ENCODE measurements around the gene BHLHA15. TPM values are rescaled to one million over a fixed set of nuclear protein-coding genes. Genes with fewer than 3 reads are reported as not detected.

The BHLHA15 gene
- polyA plus RNA-seq, 1 of the 3 experiments (the other 2 are of a cell fraction) = 0.10 TPM

DNA sequence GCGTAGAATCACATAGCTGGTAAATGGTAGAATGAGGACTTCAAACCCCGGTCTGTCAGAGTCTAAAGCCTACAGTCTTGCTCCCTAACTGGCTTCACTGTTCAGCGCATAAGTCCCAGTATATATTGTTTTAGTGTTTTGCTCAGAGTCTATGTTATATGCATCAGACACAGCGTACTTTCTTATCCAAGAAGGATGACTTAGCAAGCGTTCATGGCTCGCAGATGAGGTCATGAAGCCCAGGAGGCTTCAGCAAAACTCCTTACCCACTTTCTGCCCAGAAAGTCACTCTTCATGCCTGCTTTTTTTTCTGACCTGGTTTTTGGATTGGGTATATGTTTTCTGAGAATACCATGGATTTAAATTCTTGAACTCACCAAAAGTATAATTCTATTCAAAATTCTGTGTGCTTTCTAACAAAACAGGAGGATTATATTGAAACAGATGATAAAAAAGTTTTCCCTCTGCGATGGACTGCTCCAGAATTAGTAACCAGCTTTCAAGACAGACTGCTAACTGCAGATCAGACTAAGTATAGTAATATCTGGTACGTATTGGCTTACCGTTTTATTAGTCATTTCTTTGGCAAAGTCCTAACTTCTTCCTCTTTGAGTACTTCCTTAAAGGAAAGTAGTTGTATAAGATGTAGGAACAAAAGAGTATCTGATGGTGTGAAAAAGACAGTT, 24.6 kb upstream of the BHLHA15 start:
- Histone ChIP-seq H3K4me1 (ENCODE audit: control insufficient read depth in 1 of 2, insufficient read depth in 2 of 2, low read depth in 1 of 2, low read length in 1 of 2) (peaks cover 0 to 4% of the 10 kb centered on the region in 2 experiments; a peak in 1 of 4 replicates), H4K20me1 (ENCODE audit: insufficient read depth) (no peaks in the 10 kb centered on the region), H3K27me3 (ENCODE audit: insufficient read depth) (no peaks in the 10 kb centered on the region), H3K9me3 (no peaks in the 10 kb centered on the region), H3K9ac (peak overlapping the region; percentile 58), H3K4me3 (ENCODE audit: low read depth in 2 of 2, low read length in 1 of 2) (peak overlapping the region in 1 of 2 experiments; percentile 35; a peak in 2 of 4 replicates), H2AFZ (ENCODE audit: low read depth) (peak overlapping the region; percentile 47), H3K79me2 (ENCODE audit: insufficient read depth) (no peaks in the 10 kb centered on the region), H3F3A (replicated peaks; ENCODE audit: insufficient read depth) (peaks cover 30% of the 10 kb centered on the region), H3K9me2 (no peaks in the 10 kb centered on the region), H3K27ac (ENCODE audit: low read depth in 2 of 2, low read length in 1 of 2) (peak overlapping the region in 1 of 2 experiments; percentile 89; a peak in 2 of 4 replicates), H3K4me2 (peak overlapping the region; percentile 50), H3K36me3 (replicated peaks in 1 of 2; ENCODE audit: control insufficient read depth in 1 of 2, insufficient read depth in 2 of 2, low read length in 1 of 2) (peaks cover 5 to 10% of the 10 kb centered on the region in 2 experiments)
- no peak for DNase-seq
- 57% methylated on average over 9 of the region's 9 CpGs for WGBS (ENCODE audit: low lambda C conversion rate)
- POLR2A ChIA-PET = interaction anchor here (0.6 kb wide), 1 partner anchor 110 kb away, joined by 4 read pairs; no protein-coding TSS in a partner anchor
- CTCF ChIA-PET = interaction anchor here (1.0 to 6.7 kb wide), 5 partner anchors 9 to 165 kb away, joined by 3 to 36 read pairs (median 4); no protein-coding TSS in a partner anchor
- no peak for TF ChIP-seq FOXM1 (IDR thresholded peaks at IDR 0.05; ENCODE audit: low read depth)
- no peak for TF ChIP-seq TEAD4 (IDR thresholded peaks at IDR 0.05; ENCODE audit: borderline replicate concordance, insufficient read depth)
- TF ChIP-seq FOSL2 (IDR thresholded peaks at IDR 0.05; ENCODE audit: borderline replicate concordance, low read depth) = peak; percentile 32; the same call in 1 of the 2 replicates
- TF ChIP-seq RXRA (IDR thresholded peaks at IDR 0.05; ENCODE audit: borderline replicate concordance, low read depth) = peak; percentile 55; the same call in 1 of the 2 replicates
- peak; percentile 36; the same call in 1 of the 2 replicates for TF ChIP-seq NFIC (IDR thresholded peaks at IDR 0.05; ENCODE audit: borderline replicate concordance)
- TF ChIP-seq ELF1 (IDR thresholded peaks at IDR 0.05) = peak; percentile 42; the same call in 1 of the 2 replicates
- no peak for TF ChIP-seq RCOR1 (IDR thresholded peaks at IDR 0.05; ENCODE audit: low read length)
- TF ChIP-seq GABPA (IDR thresholded peaks at IDR 0.05; ENCODE audit: low read depth) = no peak
- TF ChIP-seq MEF2A (IDR thresholded peaks at IDR 0.05; ENCODE audit: borderline replicate concordance, low read depth) = peak; percentile 58; the same call in 1 of the 2 replicates
- TF ChIP-seq EP300 (IDR thresholded peaks at IDR 0.05; ENCODE audit: borderline replicate concordance in 1 of 2, low read depth in 1 of 2, low read length in 1 of 2) = peak in 1 of 2 experiments; percentile 54; a peak in 1 of 4 replicates
- TF ChIP-seq ZBTB33 (IDR thresholded peaks at IDR 0.05; ENCODE audit: borderline replicate concordance, low read depth) = no peak

DNA sequence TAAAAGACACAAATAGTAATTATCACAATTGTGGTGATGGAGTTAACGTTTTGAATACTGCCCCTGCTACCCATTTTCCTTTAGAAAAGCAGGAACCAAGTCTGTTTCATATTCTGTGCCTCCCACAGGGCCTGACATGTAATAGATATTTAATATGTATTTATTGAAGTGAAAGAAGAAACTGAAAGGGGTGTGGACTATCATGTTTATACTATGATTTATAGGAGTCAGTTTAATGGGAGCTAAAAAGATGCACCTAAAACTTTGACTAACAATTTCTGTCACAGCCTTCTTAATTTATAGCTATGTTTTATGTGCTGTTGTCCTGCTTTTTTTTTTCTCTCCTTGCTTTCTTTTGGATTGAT, 24.1 kb upstream of the BHLHA15 start:
- Histone ChIP-seq H3K79me2 (ENCODE audit: insufficient read depth) (no peaks in the 10 kb centered on the region), H3K4me2 (peak overlapping the region; percentile 50), H2AFZ (ENCODE audit: low read depth) (peak overlapping the region; percentile 47), H3F3A (replicated peaks; ENCODE audit: insufficient read depth) (peaks cover 30% of the 10 kb centered on the region), H3K9me3 (no peaks in the 10 kb centered on the region), H4K20me1 (ENCODE audit: insufficient read depth) (no peaks in the 10 kb centered on the region), H3K36me3 (replicated peaks in 1 of 2; ENCODE audit: control insufficient read depth in 1 of 2, insufficient read depth in 2 of 2, low read length in 1 of 2) (peaks cover 10% of the 10 kb centered on the region in 2 experiments), H3K9me2 (no peaks in the 10 kb centered on the region), H3K27me3 (ENCODE audit: insufficient read depth) (no peaks in the 10 kb centered on the region), H3K9ac (peak overlapping the region; percentile 58; the same call in 1 of the 2 replicates), H3K4me1 (ENCODE audit: control insufficient read depth in 1 of 2, insufficient read depth in 2 of 2, low read depth in 1 of 2, low read length in 1 of 2) (peaks cover 0 to 4% of the 10 kb centered on the region in 2 experiments; a peak in 1 of 4 replicates), H3K4me3 (ENCODE audit: low read depth in 2 of 2, low read length in 1 of 2) (no peak overlapping the region; a peak in 1 of 4 replicates), H3K27ac (ENCODE audit: low read depth in 2 of 2, low read length in 1 of 2) (peak overlapping the region in 1 of 2 experiments; percentile 89; a peak in 2 of 4 replicates)
- CTCF ChIA-PET = interaction anchor here (1.1 to 6.7 kb wide), 4 partner anchors 18 to 166 kb away, joined by 3 to 36 read pairs (median 6); no protein-coding TSS in a partner anchor
- POLR2A ChIA-PET = interaction anchor here (0.6 kb wide), 1 partner anchor 111 kb away, joined by 4 read pairs; no protein-coding TSS in a partner anchor
- DNase-seq = no peak
- 80% methylated on average over 1 of the region's 1 CpG for WGBS (ENCODE audit: low lambda C conversion rate)
- no peak for TF ChIP-seq FOSL2 (IDR thresholded peaks at IDR 0.05; ENCODE audit: borderline replicate concordance, low read depth)
- TF ChIP-seq, protein P1, sequence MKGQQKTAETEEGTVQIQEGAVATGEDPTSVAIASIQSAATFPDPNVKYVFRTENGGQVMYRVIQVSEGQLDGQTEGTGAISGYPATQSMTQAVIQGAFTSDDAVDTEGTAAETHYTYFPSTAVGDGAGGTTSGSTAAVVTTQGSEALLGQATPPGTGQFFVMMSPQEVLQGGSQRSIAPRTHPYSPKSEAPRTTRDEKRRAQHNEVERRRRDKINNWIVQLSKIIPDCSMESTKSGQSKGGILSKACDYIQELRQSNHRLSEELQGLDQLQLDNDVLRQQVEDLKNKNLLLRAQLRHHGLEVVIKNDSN (IDR thresholded peaks at IDR 0.05; ENCODE audit: borderline replicate concordance, low read depth) = no peak
- TF ChIP-seq ZBTB33 (IDR thresholded peaks at IDR 0.05; ENCODE audit: borderline replicate concordance, low read depth) = no peak
- no peak for TF ChIP-seq PBX3 (IDR thresholded peaks at IDR 0.05)
- TF ChIP-seq, protein P2, sequence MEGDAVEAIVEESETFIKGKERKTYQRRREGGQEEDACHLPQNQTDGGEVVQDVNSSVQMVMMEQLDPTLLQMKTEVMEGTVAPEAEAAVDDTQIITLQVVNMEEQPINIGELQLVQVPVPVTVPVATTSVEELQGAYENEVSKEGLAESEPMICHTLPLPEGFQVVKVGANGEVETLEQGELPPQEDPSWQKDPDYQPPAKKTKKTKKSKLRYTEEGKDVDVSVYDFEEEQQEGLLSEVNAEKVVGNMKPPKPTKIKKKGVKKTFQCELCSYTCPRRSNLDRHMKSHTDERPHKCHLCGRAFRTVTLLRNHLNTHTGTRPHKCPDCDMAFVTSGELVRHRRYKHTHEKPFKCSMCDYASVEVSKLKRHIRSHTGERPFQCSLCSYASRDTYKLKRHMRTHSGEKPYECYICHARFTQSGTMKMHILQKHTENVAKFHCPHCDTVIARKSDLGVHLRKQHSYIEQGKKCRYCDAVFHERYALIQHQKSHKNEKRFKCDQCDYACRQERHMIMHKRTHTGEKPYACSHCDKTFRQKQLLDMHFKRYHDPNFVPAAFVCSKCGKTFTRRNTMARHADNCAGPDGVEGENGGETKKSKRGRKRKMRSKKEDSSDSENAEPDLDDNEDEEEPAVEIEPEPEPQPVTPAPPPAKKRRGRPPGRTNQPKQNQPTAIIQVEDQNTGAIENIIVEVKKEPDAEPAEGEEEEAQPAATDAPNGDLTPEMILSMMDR (IDR thresholded peaks at IDR 0.05) = no peak
- TF ChIP-seq CHD2 (IDR thresholded peaks at IDR 0.05; ENCODE audit: low read length, partially characterized antibody) = no peak
- no peak for TF ChIP-seq GABPA (IDR thresholded peaks at IDR 0.05; ENCODE audit: low read depth)
- TF ChIP-seq MEF2A (IDR thresholded peaks at IDR 0.05; ENCODE audit: borderline replicate concordance, low read depth) = no peak
- TF ChIP-seq POLR2AphosphoS5 (IDR thresholded peaks at IDR 0.05; ENCODE audit: low read depth, low read length) = no peak
- TF ChIP-seq FOXJ3 (CRISPR knock-in tag; IDR thresholded peaks at IDR 0.05) = no peak

All from SK-N-SH (cell line).